AG09319 (cell line): ENCODE measurements around the gene NCLN.

Source experiments
- DNase-seq: peaks from one replicate; pipeline ENCODE4 v3.0.0-alpha.2; 2010; ENCODE audit warnings: low read depth; ENCODE audit errors: extremely low read depth
- CTCF ChIP-seq: IDR thresholded peaks from 2 replicates; pipeline ENCODE4 v1.5.1; 2011; ENCODE audit warnings: low read depth, mild to moderate bottlenecking, inconsistent platforms, low read length, moderate library complexity

The NCLN gene

GRCh38 chr19:3251229-3251628, 65.5 kb downstream of the NCLN start:
- no peak for DNase-seq
- no peak for TF ChIP-seq CTCF

- DNase-seq = no peak
- TF ChIP-seq CTCF = no peak
Measured at GRCh38 chr19:3252650-3253049, 66.9 kb downstream of the NCLN start.

DNA sequence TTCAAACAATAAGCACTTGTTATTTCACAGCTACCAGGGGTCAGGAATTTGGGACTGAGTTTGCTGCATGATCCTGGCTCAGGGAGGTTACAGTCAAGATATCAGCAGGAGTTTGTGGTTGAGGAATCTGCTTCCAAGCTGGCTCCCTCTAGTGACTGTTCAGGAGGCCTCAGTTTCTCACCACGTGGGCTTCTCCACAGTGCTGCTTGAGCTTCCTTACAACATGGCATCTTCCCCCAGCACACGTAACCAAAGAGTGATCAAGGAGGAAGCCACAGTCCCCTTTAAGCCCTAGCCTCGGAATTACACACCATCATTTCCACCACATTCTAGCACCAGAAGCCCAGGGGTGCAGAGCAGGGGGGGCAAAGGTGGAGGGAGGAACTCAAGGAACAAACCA, 67.5 kb downstream of the NCLN start:
- TF ChIP-seq CTCF = no peak
- DNase-seq = no peak

DNA sequence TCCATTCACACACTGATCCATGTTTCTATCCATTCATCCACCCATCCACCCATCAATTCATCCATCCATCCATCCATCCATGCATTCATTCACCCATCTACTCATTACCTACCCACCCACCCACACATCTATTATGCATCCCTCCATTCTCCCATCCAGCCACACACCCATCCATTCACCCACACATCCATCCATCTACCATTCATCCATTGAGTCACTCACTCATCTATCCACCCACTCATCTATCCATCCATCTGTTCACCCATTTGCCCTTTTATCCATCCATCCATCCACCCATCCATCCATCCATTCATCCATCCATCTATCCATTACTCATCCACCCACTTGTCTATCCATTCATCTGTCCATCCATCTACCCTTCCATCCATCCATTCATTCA, 68.8 kb downstream of the NCLN start:
- TF ChIP-seq CTCF = no peak
- no peak for DNase-seq

GRCh38 chr19:3257071-3257470, 71.3 kb downstream of the NCLN start:
- no peak for DNase-seq
- TF ChIP-seq CTCF = no peak
